GM19452 (cell line): ENCODE data around the gene CRTAC1.

ENCODE experiments used
- ATAC-seq: cut with Tn5 transposase; IDR thresholded peaks from one replicate; pipeline ENCODE4 v1.9.1; 2021; ENCODE audit not compliant: unreplicated experiment

Gene CRTAC1

GRCh38 chr10:98029149-98030092 lies 1.0 kb downstream of the CRTAC1 start:
- no peak for ATAC-seq

- no peak for ATAC-seq
Observed at GRCh38 chr10:98028168-98028770, 2.2 kb downstream of the CRTAC1 start.

- ATAC-seq: no peak
Observed at GRCh38 chr10:98023024-98023423, 7.4 kb downstream of the CRTAC1 start.

GRCh38 chr10:98020784-98021183 lies 9.6 kb downstream of the CRTAC1 start:
- ATAC-seq: no peak

- ATAC-seq: no peak
Observed at GRCh38 chr10:98020254-98020653, 10.2 kb downstream of the CRTAC1 start.

- no peak for ATAC-seq
Observed at GRCh38 chr10:98019784-98020183, 10.6 kb downstream of the CRTAC1 start.

GRCh38 chr10:98016772-98017475 lies 13.5 kb downstream of the CRTAC1 start:
- ATAC-seq: no peak

- ATAC-seq: no peak
Observed at GRCh38 chr10:98013776-98014175, 16.6 kb downstream of the CRTAC1 start.

GRCh38 chr10:98013122-98013521 lies 17.3 kb downstream of the CRTAC1 start:
- ATAC-seq: no peak

GRCh38 chr10:98012644-98013043 lies 17.8 kb downstream of the CRTAC1 start:
- ATAC-seq: no peak

GRCh38 chr10:98010939-98011685 lies 19.3 kb downstream of the CRTAC1 start:
- ATAC-seq: no peak

GRCh38 chr10:98006266-98006665 lies 24.2 kb downstream of the CRTAC1 start:
- ATAC-seq: no peak

- ATAC-seq: no peak
Observed at GRCh38 chr10:98001736-98002135, 28.7 kb downstream of the CRTAC1 start.

GRCh38 chr10:98000346-98000745 lies 30.1 kb downstream of the CRTAC1 start:
- no peak for ATAC-seq

- no peak for ATAC-seq
Observed at GRCh38 chr10:97999923-98000248, 30.5 kb downstream of the CRTAC1 start.

- ATAC-seq: no peak
Observed at GRCh38 chr10:97999066-97999922, 31.1 kb downstream of the CRTAC1 start.

GRCh38 chr10:97991871-97992270 lies 38.5 kb downstream of the CRTAC1 start:
- no peak for ATAC-seq

- no peak for ATAC-seq
Observed at GRCh38 chr10:97981816-97982215, 48.6 kb downstream of the CRTAC1 start.

GRCh38 chr10:97977673-97978072 lies 52.7 kb downstream of the CRTAC1 start:
- no peak for ATAC-seq

- no peak for ATAC-seq
Observed at GRCh38 chr10:97975598-97975997, 54.8 kb downstream of the CRTAC1 start.
